HCT116 (cell line): ENCODE measurements around the gene MINDY4. TPM values are rescaled to one million over a fixed set of nuclear protein-coding genes. Genes with fewer than 3 reads are reported as not detected.

Experiments
- ATAC-seq: fragments of 200-7000 bp; cut with Tn5 transposase; 2 replicates; pipeline ENCODE4 v1.9.1; 2020; ENCODE audit warnings: mild to moderate bottlenecking, moderate library complexity
- BruUV-seq: library from RNA; stranded (reverse); fragments of 400-500 nt; replicated peaks from 2 replicates; lab custom pipeline; 2021; lab: Mats Ljungman, UMichigan
- CTCF ChIA-PET: fragments of 300-600 bp; sonication (Branson Sonifier 250); formaldehyde crosslinking; loops from one replicate; lab custom pipeline; 2021; ENCODE audit warnings: antibody characterized with exemption; lab: Charles Lee
- POLR2A ChIA-PET: fragments of 300-600, 350-600 bp; sonication (Branson Sonifier 250); formaldehyde crosslinking; loops from one replicate; lab custom pipeline; 2021; ENCODE audit warnings: antibody characterized with exemption; lab: Charles Lee
- RAD21 ChIA-PET, 2 experiments: fragments of 300-600 bp; sonication (Branson Sonifier 250); formaldehyde crosslinking; loops; one replicate each; lab custom pipeline; 2023; ENCODE audit warnings: low total read pairs in 2 of 2; ENCODE audit not compliant: uncharacterized antibody in 2 of 2, unreplicated experiment in 2 of 2, low non-redundant PET in 1 of 2; lab: Charles Lee
- DNase-seq: peaks from one replicate; pipeline ENCODE4 v3.0.0-alpha.2; 2010; ENCODE audit warnings: low read depth, low spot score
- H2AFZ ChIP-seq: fragments of 200-600 bp; shearing (Covaris generic), sonication (generic); 2 replicates; pipeline ENCODE4 v1.6.1; 2017; ENCODE audit warnings: low read depth, mixed run types, mixed read lengths, antibody characterized with exemption, low read length; ENCODE audit not compliant: poor library complexity, severe bottlenecking
- H3K27ac ChIP-seq: 2 replicates; pipeline ENCODE4 v1.5.1; 2012; ENCODE audit warnings: low read depth, low read length
- H3K27me3 ChIP-seq: fragments of 200-600 bp; sonication (generic); 2 replicates; pipeline ENCODE4 v1.6.1; 2016; ENCODE audit warnings: mixed run types, low read length, mixed read lengths; ENCODE audit not compliant: insufficient read depth
- H3K36me3 ChIP-seq, 2 experiments: fragments of 200-500 bp in 1 of 2; fragments of 200-600 bp in 1 of 2; sonication (Bioruptor generic) in 1 of 2; sonication (generic) in 1 of 2; 2 replicates each; pipeline versions ENCODE4 v1.5.1 to v1.6.1; 2014 to 2016; ENCODE audit warnings: low read length in 2 of 2, inconsistent platforms in 1 of 2, mixed read lengths in 1 of 2, mixed run types in 1 of 2; ENCODE audit not compliant: insufficient read depth in 2 of 2, control insufficient read depth in 1 of 2
- H3K4me1 ChIP-seq, 2 experiments: fragments of 200-600 bp in 1 of 2; sonication (generic) in 1 of 2; 2 replicates each; pipeline versions ENCODE4 v1.5.1 to v1.6.1; 2012 to 2017; ENCODE audit warnings: low read length in 2 of 2, inconsistent platforms in 1 of 2, mild to moderate bottlenecking in 1 of 2, mixed read lengths in 1 of 2, mixed run types in 1 of 2, moderate library complexity in 1 of 2; ENCODE audit not compliant: insufficient read depth in 2 of 2, control insufficient read depth in 1 of 2
- H3K4me2 ChIP-seq: fragments of 200-600 bp; sonication (generic); 2 replicates; pipeline ENCODE4 v1.6.1; 2017; ENCODE audit warnings: mixed run types, low read length, mixed read lengths
- H3K4me3 ChIP-seq, 2 experiments: fragments of 200-600 bp in 1 of 2; sonication (generic) in 1 of 2; replicated peaks in 1 of 2; 2 replicates each; pipeline ENCODE4 v1.5.1; 2011 to 2016; ENCODE audit warnings: low read length in 2 of 2, control low read depth in 1 of 2, low read depth in 1 of 2, mild to moderate bottlenecking in 1 of 2, mixed read lengths in 1 of 2, mixed run types in 1 of 2
- H3K79me2 ChIP-seq: fragments of 200-600 bp; sonication (generic); 2 replicates; pipeline ENCODE4 v1.6.1; 2017; ENCODE audit warnings: mild to moderate bottlenecking, mixed run types, low read length, moderate library complexity, mixed read lengths; ENCODE audit not compliant: insufficient read depth
- H3K9ac ChIP-seq: fragments of 200-600 bp; sonication (generic); 2 replicates; pipeline ENCODE4 v1.6.1; 2016; ENCODE audit warnings: low read length, mixed read lengths
- H3K9me2 ChIP-seq: fragments of 200-600 bp; sonication (generic), shearing (Covaris generic); 2 replicates; pipeline ENCODE4 v1.6.1; 2017; ENCODE audit warnings: mixed run types, mild to moderate bottlenecking, moderate library complexity; ENCODE audit not compliant: insufficient read depth
- H3K9me3 ChIP-seq, 2 experiments: fragments of 200-500 bp in 1 of 2; fragments of 200-600 bp in 1 of 2; sonication (Bioruptor generic) in 1 of 2; sonication (generic) in 1 of 2; 2 replicates each; pipeline ENCODE4 v1.6.1; 2014 to 2017; ENCODE audit warnings: low read length in 2 of 2, mixed read lengths in 2 of 2, inconsistent platforms in 1 of 2, low read depth in 1 of 2, mild to moderate bottlenecking in 1 of 2, mixed run types in 1 of 2, moderate library complexity in 1 of 2; ENCODE audit not compliant: control insufficient read depth in 1 of 2, insufficient read depth in 1 of 2
- H4K20me1 ChIP-seq: fragments of 200-600 bp; sonication (generic), shearing (Covaris generic); 2 replicates; pipeline ENCODE4 v1.6.1; 2017; ENCODE audit warnings: mixed run types, mild to moderate bottlenecking, moderate library complexity; ENCODE audit not compliant: insufficient read depth
- JUND ChIP-seq: IDR thresholded peaks from 2 replicates; pipeline ENCODE4 v1.6.1; 2012
- ZFX ChIP-seq: fragments of 450-650 bp; IDR thresholded peaks from 2 replicates; pipeline ENCODE4 v1.6.1; 2017
- intact Hi-C: fragments of 100-400 bp; cut with micrococcal nuclease; formaldehyde crosslinking; loops from 2 replicates; pipeline ENCODE4 v1.10.0; 2022
- total RNA-seq: library from RNA; stranded (reverse); gene quantifications from one replicate; pipeline ENCODE4 v1.2.1, GENCODE V29; 2021; ENCODE audit not compliant: unreplicated experiment
- TF ChIP-seq, protein P1 (sequence below): IDR thresholded peaks from 2 replicates; pipeline ENCODE4 v1.6.1; 2011; ENCODE audit warnings: mild to moderate bottlenecking, low read length, moderate library complexity; ENCODE audit not compliant: insufficient replicate concordance; ENCODE audit errors: extremely low read depth

Gene MINDY4
- total RNA-seq, 1 experiment from 2014 or later = 6.1 TPM

DNA sequence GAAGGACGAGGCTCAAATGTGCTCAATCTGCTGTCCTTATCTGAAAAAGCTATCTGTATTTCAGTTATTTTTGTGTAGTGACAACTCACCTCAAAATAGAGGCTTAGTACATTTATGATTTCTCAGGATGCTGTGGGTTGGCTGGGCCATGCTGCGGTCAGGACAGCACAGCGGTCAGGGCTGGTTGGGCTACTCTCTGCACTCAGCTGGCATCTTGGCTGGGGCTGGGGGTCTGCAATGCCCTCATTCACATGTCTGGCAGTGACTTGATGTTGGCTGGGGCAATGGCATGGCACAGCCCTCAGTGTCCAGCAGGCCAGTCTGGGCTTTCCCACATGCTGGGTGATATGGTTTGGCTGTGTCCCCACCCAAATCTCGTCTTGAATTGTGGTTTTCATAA, 34.9 kb upstream of the MINDY4 start:
- H3K27ac ChIP-seq = no peak overlapping the region
- H3K4me1 ChIP-seq = no peaks in the 10 kb centered on the region
- ChIA-PET RAD21 (no interaction called here), POLR2A (no interaction called here), CTCF (no interaction called here)
- no TSS peak for BruUV-seq
- H3K36me3 ChIP-seq = no peaks in the 10 kb centered on the region
- ATAC-seq = no peak
- no peak overlapping the region for H3K4me3 ChIP-seq
- H3K27me3 ChIP-seq = 0 out of 2 replicates have a peak, but pooled peaks cover 9% of the 10 kb centered on the region
- no peak for DNase-seq
- H3K79me2 ChIP-seq = no peaks in the 10 kb centered on the region
- no peak overlapping the region for H3K9ac ChIP-seq
- H3K9me2 ChIP-seq = no peaks in the 10 kb centered on the region
- intact Hi-C loops = no loop called here
- TF ChIP-seq ZFX = no peak
- no peak overlapping the region for H2AFZ ChIP-seq
- H3K9me3 ChIP-seq = no peaks in the 10 kb centered on the region
- no peaks in the 10 kb centered on the region for H4K20me1 ChIP-seq
- H3K4me2 ChIP-seq = no peak overlapping the region

DNA sequence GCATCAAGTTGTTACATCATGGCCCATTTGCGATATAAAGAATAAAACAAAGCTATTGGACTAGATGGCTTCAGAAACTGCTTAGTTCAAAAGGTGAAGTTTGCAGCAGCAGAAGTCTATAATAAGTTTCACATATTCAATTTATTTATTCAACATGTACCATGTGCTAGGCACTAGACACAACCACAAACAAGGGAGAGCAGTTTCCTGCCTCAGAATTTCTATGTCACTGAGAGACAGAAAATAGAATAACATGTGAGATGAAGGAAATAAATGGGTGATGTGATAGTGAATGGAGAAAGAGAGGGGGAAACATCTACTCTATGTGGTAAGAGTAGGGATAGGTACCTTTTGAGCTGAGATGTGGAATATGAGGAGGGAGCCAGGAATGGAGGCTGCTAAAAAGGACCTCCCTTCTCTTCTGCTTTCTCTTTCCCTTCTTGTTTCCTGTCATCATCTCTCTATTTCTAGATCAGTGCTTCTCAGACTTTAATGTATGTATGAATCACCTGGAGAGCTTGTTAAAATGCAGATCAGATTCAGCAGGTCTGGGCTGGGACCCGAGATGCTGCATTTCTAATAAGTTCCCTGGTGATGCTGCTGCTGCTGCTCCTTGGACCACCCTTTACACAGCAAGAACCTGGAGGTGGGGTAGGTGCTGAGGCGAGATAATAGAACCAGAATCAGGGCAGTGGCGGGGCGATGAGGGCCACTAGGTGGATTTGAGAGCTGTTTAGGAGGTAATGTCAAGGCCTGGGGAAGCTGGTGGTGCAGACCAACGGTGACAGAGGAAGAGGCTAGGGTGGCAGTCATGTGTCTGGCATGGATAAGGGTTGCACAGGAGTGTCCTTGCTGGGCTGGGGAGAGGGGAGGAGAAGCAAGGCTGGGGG, 32.9 kb upstream of the MINDY4 start:
- no peak for ATAC-seq
- Histone ChIP-seq H3K27ac (no peak overlapping the region), H3K4me2 (no peak overlapping the region), H2AFZ (no peak overlapping the region), H3K4me1 (no peaks in the 10 kb centered on the region), H3K4me3 (no peak overlapping the region), H3K9me2 (no peaks in the 10 kb centered on the region), H3K27me3 (0 out of 2 replicates have a peak, but pooled peaks cover 9% of the 10 kb centered on the region), H3K9ac (no peak overlapping the region), H3K79me2 (no peaks in the 10 kb centered on the region), H4K20me1 (no peaks in the 10 kb centered on the region), H3K36me3 (no peaks in the 10 kb centered on the region), H3K9me3 (no peaks in the 10 kb centered on the region)
- ChIA-PET POLR2A (no interaction called here), CTCF (interaction anchor here (1.6 to 2.0 kb wide), 2 partner anchors 8 to 189 kb away, joined by 4 to 7 read pairs; no protein-coding TSS in a partner anchor), RAD21 (no interaction called here)
- intact Hi-C loops = no loop called here
- BruUV-seq = no TSS peak
- DNase-seq = no peak
- TF ChIP-seq, protein P1, sequence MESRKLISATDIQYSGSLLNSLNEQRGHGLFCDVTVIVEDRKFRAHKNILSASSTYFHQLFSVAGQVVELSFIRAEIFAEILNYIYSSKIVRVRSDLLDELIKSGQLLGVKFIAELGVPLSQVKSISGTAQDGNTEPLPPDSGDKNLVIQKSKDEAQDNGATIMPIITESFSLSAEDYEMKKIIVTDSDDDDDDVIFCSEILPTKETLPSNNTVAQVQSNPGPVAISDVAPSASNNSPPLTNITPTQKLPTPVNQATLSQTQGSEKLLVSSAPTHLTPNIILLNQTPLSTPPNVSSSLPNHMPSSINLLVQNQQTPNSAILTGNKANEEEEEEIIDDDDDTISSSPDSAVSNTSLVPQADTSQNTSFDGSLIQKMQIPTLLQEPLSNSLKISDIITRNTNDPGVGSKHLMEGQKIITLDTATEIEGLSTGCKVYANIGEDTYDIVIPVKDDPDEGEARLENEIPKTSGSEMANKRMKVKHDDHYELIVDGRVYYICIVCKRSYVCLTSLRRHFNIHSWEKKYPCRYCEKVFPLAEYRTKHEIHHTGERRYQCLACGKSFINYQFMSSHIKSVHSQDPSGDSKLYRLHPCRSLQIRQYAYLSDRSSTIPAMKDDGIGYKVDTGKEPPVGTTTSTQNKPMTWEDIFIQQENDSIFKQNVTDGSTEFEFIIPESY = no peak
- no peak for TF ChIP-seq JUND
